GM21390 (cell line): ENCODE data around the gene PITPNM3.

Experiments
- ATAC-seq: cut with Tn5 transposase; IDR thresholded peaks from one replicate; pipeline ENCODE4 v1.9.1; 2021; ENCODE audit not compliant: unreplicated experiment

The PITPNM3 gene

DNA sequence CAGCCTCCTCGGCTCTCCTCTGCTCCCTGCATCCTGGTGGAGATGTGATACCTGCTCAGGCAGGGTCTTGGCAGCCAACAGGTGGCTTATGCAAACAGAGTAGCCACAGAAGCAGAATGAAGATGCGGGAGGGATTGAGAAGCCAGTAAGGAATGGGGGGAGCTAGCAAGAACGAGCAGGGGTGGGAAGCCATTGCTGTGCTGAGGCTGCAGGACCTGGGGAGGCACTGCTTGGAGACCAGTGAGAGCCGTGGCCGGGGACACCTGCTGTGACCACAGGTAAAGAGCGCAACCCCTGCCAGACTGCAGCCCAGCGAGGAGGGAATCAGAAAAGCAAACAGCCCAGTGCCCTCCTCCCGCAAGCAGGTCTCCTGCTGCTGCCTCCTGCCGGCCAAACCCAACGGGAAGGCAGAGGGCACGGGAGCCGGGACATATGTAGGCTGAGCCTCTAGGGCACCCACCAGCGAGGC lies 136.1 kb downstream of the PITPNM3 start:
- ATAC-seq: no peak

- ATAC-seq: no peak
Observed at GRCh38 chr17:6415616-6416015, 140.7 kb downstream of the PITPNM3 start.

- ATAC-seq: no peak
Observed at GRCh38 chr17:6413065-6413464, 143.3 kb downstream of the PITPNM3 start.

GRCh38 chr17:6408735-6409134 lies 147.6 kb downstream of the PITPNM3 start:
- ATAC-seq: no peak

DNA sequence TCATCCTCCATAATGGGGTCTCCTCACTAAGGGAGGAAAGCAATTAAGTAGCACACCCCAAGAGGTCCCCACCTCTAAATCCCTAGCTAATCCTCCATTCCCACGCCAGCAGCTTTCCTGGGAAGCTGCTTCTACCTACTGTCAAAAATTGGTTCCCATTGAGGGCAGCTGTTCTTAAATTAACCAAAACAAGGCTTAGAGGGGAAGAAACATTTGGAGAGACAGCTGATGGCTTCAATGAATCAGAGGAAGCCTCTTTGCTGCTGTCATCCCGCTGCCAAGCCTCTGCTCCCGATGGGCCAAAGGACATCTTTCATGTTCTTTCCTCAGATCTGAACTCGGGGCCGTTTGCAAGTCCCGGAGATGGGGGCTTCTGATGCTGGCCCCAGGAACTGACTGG lies 148.1 kb downstream of the PITPNM3 start:
- ATAC-seq: no peak

DNA sequence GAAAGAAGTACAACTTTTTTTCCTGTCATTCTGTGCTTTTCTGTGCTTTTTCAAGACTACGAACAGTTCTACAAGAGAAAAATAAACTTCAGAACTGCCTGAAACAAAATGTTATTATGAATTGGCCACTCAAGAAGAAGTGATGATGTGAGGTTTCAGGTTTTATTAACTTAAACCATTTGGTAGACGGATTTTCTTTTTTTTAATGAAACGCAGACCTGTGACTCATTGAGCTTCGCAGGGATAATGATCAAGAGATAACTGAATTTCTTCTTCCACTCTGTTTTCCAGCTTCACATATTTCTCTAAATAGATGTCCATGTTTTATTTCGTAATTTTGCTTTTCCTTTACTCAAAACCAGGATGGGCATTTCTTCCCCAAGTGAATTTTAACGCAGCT lies 154.1 kb downstream of the PITPNM3 start:
- no peak for ATAC-seq
